GM18907 (cell line): ENCODE results near the gene TMOD2.

Source experiments
- ATAC-seq: cut with Tn5 transposase; IDR thresholded peaks from one replicate; pipeline ENCODE4 v1.9.1; 2021; ENCODE audit warnings: mild to moderate bottlenecking, moderate library complexity; ENCODE audit not compliant: unreplicated experiment

The TMOD2 gene

GRCh38 chr15:51809457-51809856 is 58.1 kb downstream of the TMOD2 start:
- ATAC-seq: no peak

GRCh38 chr15:51812598-51812997 is 61.2 kb downstream of the TMOD2 start:
- no peak for ATAC-seq

- ATAC-seq: no peak
Measured at GRCh38 chr15:51814606-51815005, 63.2 kb downstream of the TMOD2 start.

GRCh38 chr15:51816611-51817010 is 65.2 kb downstream of the TMOD2 start:
- no peak for ATAC-seq

- no peak for ATAC-seq
Measured at GRCh38 chr15:51818150-51818549, 66.8 kb downstream of the TMOD2 start.

- ATAC-seq: no peak
Measured at GRCh38 chr15:51825698-51826097, 74.3 kb downstream of the TMOD2 start.

GRCh38 chr15:51828621-51829375 is 77.4 kb downstream of the TMOD2 start:
- no peak for ATAC-seq

- peak; percentile 89 for ATAC-seq
Measured at GRCh38 chr15:51829376-51830275, 78.2 kb downstream of the TMOD2 start, which contains the start of gene TMOD3. TMOD3 (plus strand) TSS chr15:51829653; CDS start chr15:51862885, 33,232 bp downstream.

- peak; percentile 8 for ATAC-seq
Measured at GRCh38 chr15:51830276-51830806, 78.9 kb downstream of the TMOD2 start.

- no peak for ATAC-seq
Measured at GRCh38 chr15:51833772-51834171, 82.4 kb downstream of the TMOD2 start.

- ATAC-seq: no peak
Measured at GRCh38 chr15:51837792-51838251, 86.4 kb downstream of the TMOD2 start.

GRCh38 chr15:51838270-51838669 is 86.9 kb downstream of the TMOD2 start:
- no peak for ATAC-seq

GRCh38 chr15:51840692-51841091 is 89.3 kb downstream of the TMOD2 start:
- no peak for ATAC-seq

- ATAC-seq: no peak
Measured at GRCh38 chr15:51841406-51842040, 90.1 kb downstream of the TMOD2 start.

GRCh38 chr15:51842265-51842664 is 90.9 kb downstream of the TMOD2 start:
- ATAC-seq: no peak

GRCh38 chr15:51842852-51843737 is 91.7 kb downstream of the TMOD2 start:
- ATAC-seq: peak; percentile 38

GRCh38 chr15:51844747-51845426 is 93.5 kb downstream of the TMOD2 start:
- ATAC-seq: no peak

- ATAC-seq: no peak
Measured at GRCh38 chr15:51846066-51846462, 94.7 kb downstream of the TMOD2 start.

- ATAC-seq: no peak
Measured at GRCh38 chr15:51846463-51847230, 95.2 kb downstream of the TMOD2 start.
